Right atrium auricular region (tissue), 2 donors: ENCODE data around the gene CKS2. TPM values are rescaled to one million over a fixed set of nuclear protein-coding genes. Genes with fewer than 3 reads are reported as not detected.
"Not testable (repeated sequence)": the region's sequence is repeated elsewhere in the genome, so short reads cannot be mapped to it uniquely, and the experiment has no call there.

Experiments
- DNase-seq: peaks from one replicate; pipeline ENCODE4 v3.0.0-alpha.2; 2019; ENCODE audit warnings: low spot score
- H3K27ac ChIP-seq, 2 donors: fragments of 200-600 bp; sonication (generic); 1 replicate in 1 of 2; 2 replicates in 1 of 2; pipeline ENCODE4 v1.5.1; 2016 to 2019
- H3K27me3 ChIP-seq, 2 donors: fragments of 200-600 bp; sonication (generic); one replicate each; pipeline versions ENCODE4 v1.5.1 to v1.6.0; 2017 to 2019
- H3K36me3 ChIP-seq: fragments of 200-600 bp; sonication (generic); one replicate; pipeline ENCODE4 v1.5.1; 2016
- H3K4me1 ChIP-seq, 2 donors: fragments of 200-600 bp; sonication (generic); one replicate each; pipeline versions ENCODE4 v1.5.1 to v1.6.0; 2017 to 2019
- H3K4me3 ChIP-seq, 2 donors: fragments of 200-600 bp; sonication (generic); 1 replicate in 1 of 2; 2 replicates in 1 of 2; pipeline ENCODE4 v1.5.1; 2017 to 2019; ENCODE audit warnings: mild to moderate bottlenecking in 1 of 2, moderate library complexity in 1 of 2
- H3K9me3 ChIP-seq, 2 donors: fragments of 200-600 bp; sonication (generic); one replicate each; pipeline ENCODE4 v1.5.1; 2019
- total RNA-seq, 2 donors: library from RNA; depleted of rRNA; stranded (reverse); fragments of >200 nt; gene quantifications; one replicate each; pipeline ENCODE4 v1.1.0, GENCODE V29; 2016
- TF ChIP-seq, protein P1 (sequence below), 2 donors: fragments of 200-600 bp; sonication (generic); IDR thresholded peaks; one replicate each; pipeline ENCODE4 v1.5.1; 2019; ENCODE audit warnings: antibody characterized with exemption in 2 of 2

CKS2 gene
- total RNA-seq, 2 donors from 2014 or later = 7.4 to 10.6 TPM

DNA sequence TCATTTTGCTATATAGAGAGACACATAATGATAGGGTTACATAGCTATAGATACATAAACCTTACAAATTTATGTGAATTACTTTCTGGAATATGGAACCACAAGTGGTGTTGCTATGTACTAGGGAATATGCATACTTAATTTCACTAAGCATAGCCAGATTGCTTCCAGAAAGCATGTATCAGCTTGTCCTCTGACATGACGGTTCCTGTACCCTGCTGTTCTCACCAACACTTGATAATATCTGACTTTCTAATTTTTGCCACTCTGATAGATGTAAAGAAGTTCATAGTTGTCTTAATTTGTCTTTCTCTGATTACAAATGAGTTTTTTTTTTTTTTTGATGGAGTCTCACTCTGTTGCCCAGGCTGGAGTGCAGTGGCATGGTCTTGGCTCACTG, 18.0 kb upstream of the CKS2 start:
- Histone ChIP-seq H3K36me3 (no peaks in the 10 kb centered on the region), H3K4me3 (no peak overlapping the region), H3K27ac (no peak overlapping the region), H3K27me3 (no peaks in the 10 kb centered on the region), H3K4me1 (no peaks in the 10 kb centered on the region), H3K9me3 (no peaks in the 10 kb centered on the region)
- DNase-seq = no peak
- TF ChIP-seq, protein P1, sequence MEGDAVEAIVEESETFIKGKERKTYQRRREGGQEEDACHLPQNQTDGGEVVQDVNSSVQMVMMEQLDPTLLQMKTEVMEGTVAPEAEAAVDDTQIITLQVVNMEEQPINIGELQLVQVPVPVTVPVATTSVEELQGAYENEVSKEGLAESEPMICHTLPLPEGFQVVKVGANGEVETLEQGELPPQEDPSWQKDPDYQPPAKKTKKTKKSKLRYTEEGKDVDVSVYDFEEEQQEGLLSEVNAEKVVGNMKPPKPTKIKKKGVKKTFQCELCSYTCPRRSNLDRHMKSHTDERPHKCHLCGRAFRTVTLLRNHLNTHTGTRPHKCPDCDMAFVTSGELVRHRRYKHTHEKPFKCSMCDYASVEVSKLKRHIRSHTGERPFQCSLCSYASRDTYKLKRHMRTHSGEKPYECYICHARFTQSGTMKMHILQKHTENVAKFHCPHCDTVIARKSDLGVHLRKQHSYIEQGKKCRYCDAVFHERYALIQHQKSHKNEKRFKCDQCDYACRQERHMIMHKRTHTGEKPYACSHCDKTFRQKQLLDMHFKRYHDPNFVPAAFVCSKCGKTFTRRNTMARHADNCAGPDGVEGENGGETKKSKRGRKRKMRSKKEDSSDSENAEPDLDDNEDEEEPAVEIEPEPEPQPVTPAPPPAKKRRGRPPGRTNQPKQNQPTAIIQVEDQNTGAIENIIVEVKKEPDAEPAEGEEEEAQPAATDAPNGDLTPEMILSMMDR (IDR thresholded peaks at IDR 0.05) = no peak

GRCh38 chr9:89295400-89295799, 15.6 kb upstream of the CKS2 start:
- no peak overlapping the region for H3K27ac ChIP-seq
- H3K4me3 ChIP-seq = no peak overlapping the region
- no peaks in the 10 kb centered on the region for H3K27me3 ChIP-seq
- H3K4me1 ChIP-seq = no peaks in the 10 kb centered on the region
- no peaks in the 10 kb centered on the region for H3K36me3 ChIP-seq
- no peak for DNase-seq
- TF ChIP-seq, protein P1 (IDR thresholded peaks at IDR 0.05) = no peak
- no peaks in the 10 kb centered on the region for H3K9me3 ChIP-seq

- not testable (repeated sequence) for DNase-seq, H3K9me3 ChIP-seq, H3K4me3 ChIP-seq, H3K36me3 ChIP-seq, H3K27me3 ChIP-seq, H3K4me1 ChIP-seq, H3K27ac ChIP-seq
Measured at GRCh38 chr9:89301996-89302395, 9.0 kb upstream of the CKS2 start.

DNA sequence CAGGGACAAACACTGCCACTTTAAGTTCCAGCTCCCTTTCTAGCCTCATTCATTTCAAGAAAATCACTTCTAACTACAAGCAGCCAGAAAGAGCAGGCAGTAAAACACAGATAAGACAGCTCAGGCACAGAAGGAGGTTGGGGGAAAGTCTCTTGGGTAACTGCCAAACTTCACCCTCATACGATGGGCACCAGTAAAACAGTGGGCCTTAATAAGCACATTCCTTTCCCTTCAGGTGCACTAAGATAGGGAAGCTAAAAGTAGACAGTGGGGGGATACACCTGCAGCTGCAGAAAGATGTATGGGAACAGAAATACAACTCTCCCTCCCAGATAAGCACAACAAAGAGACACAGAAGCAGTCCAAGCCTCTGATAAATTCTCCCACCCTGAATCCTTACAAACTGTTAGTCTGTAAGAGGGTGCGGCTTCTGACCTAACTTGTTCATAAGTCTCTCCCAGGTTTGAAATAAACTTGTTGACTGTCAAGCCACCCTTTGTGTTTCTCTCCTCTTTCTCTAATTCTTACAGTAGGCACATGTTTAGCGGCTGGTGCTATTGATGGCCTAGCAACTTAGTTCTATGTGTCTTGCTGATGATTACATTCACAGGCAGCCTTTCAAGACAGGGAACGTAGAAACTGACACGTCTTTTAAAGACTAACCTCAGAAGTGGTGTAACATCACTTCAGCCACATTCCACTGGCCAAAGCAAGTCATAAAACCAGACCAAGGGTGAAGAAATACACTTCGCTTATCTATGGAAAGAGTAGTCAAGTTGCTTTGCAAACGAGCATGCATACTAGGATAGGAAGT, 6.8 kb upstream of the CKS2 start:
- no peak overlapping the region for H3K27ac ChIP-seq
- H3K9me3 ChIP-seq = no peaks in the 10 kb centered on the region
- TF ChIP-seq, protein P1 (IDR thresholded peaks at IDR 0.05) = no peak
- no peak for DNase-seq
- H3K4me1 ChIP-seq = peaks cover 0 to 4% of the 10 kb centered on the region in 2 donors
- H3K4me3 ChIP-seq = no peak overlapping the region
- H3K36me3 ChIP-seq = no peaks in the 10 kb centered on the region
- H3K27me3 ChIP-seq = no peaks in the 10 kb centered on the region

DNA sequence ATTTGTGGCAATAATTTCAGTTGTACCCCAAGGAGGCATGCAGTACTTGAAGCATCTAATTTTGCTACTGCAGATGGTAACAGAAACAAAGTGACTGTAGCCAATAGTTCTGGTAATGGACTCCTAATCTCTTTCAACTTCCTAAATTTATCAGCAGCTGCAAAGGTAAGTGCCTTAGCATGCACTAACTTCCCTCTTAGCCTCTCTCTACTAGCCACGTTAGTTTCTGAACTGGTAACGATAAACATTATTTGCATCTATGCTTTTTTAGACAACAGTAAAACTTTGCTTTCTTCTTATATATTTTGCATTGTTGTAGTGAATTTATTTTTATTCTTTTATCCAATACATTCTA, 6.2 kb upstream of the CKS2 start:
- TF ChIP-seq, protein P1 (IDR thresholded peaks at IDR 0.05) = no peak
- no peak for DNase-seq
- H3K27ac ChIP-seq = no peak overlapping the region
- peaks cover 0 to 10% of the 10 kb centered on the region in 2 donors for H3K4me1 ChIP-seq
- no peaks in the 10 kb centered on the region for H3K27me3 ChIP-seq
- H3K4me3 ChIP-seq = no peak overlapping the region
- H3K9me3 ChIP-seq = no peaks in the 10 kb centered on the region
- H3K36me3 ChIP-seq = no peaks in the 10 kb centered on the region

GRCh38 chr9:89305868-89306267, 5.1 kb upstream of the CKS2 start:
- H3K27ac ChIP-seq = no peak overlapping the region
- H3K27me3 ChIP-seq = no peaks in the 10 kb centered on the region

More at GRCh38 chr9:89305868-89306267, 5.1 kb upstream of the CKS2 start:
- no peaks in the 10 kb centered on the region for H3K9me3 ChIP-seq
- no peak overlapping the region for H3K4me3 ChIP-seq
- H3K4me1 ChIP-seq = peaks cover 0 to 13% of the 10 kb centered on the region in 2 donors
- no peak for DNase-seq
- TF ChIP-seq, protein P1 (IDR thresholded peaks at IDR 0.05) = no peak
- H3K36me3 ChIP-seq = no peaks in the 10 kb centered on the region
